ENCODE results near the gene PRND. TPM values are rescaled to one million over a fixed set of nuclear protein-coding genes. Genes with fewer than 3 reads are reported as not detected.

Gene PRND
- total and polyA plus RNA-seq, 3 experiments from 2014 or later = 0.05 TPM; not detected in 2

GRCh38 chr20:4683261-4683660, 38.4 kb upstream of the PRND start:
- Mint-ChIP-seq H3K4me3 (peak overlapping the region in 5 of 7 donors; percentile 27 to 81 (median 74)), H3K4me1 (peaks cover 40 to 51% (median 44%) of the 10 kb centered on the region in 3 donors), H3K27me3 (no peaks in the 10 kb centered on the region), H3K36me3 (peaks cover 0 to 6% (median 0%) of the 10 kb centered on the region in 3 donors), H3K27ac (peak overlapping the region; percentile 85 to 99 (median 95)), H3K9me3 (no peaks in the 10 kb centered on the region)
- H3K27me3 ChIP-seq (ENCODE audit: insufficient read depth, low read length, poor library complexity, severe bottlenecking) = no peaks in the 10 kb centered on the region
- no peaks in the 10 kb centered on the region for H3K9me3 ChIP-seq (ENCODE audit: low read length)
- ChIA-PET CTCF (interaction anchor here (0.9 kb wide), 1 partner anchor 37 kb away, joined by 3 read pairs; no protein-coding TSS in a partner anchor), POLR2A (interaction anchor here (0.6 to 1.4 kb wide), 2 partner anchors 17 to 131 kb away, joined by 3 to 5 read pairs; no protein-coding TSS in a partner anchor)
- H3K27ac ChIP-seq (ENCODE audit: low read depth, low read length) = peak overlapping the region; percentile 5
- H3K4me3 ChIP-seq (ENCODE audit: low read length) = no peak overlapping the region
- no peaks in the 10 kb centered on the region for H3K36me3 ChIP-seq (ENCODE audit: insufficient read depth, low read length)
- DNase-seq = no peak
- peaks cover 41% of the 10 kb centered on the region for H3K4me1 ChIP-seq (ENCODE audit: insufficient read depth, low read length)

- Histone ChIP-seq H3K27me3 (ENCODE audit: insufficient read depth, low read length, poor library complexity, severe bottlenecking) (no peaks in the 10 kb centered on the region), H3K9me3 (ENCODE audit: low read length) (no peaks in the 10 kb centered on the region), H3K27ac (ENCODE audit: low read depth, low read length) (no peak overlapping the region), H3K36me3 (ENCODE audit: insufficient read depth, low read length) (no peaks in the 10 kb centered on the region), H3K4me1 (ENCODE audit: insufficient read depth, low read length) (peaks cover 41% of the 10 kb centered on the region), H3K4me3 (ENCODE audit: low read length) (no peak overlapping the region)
- H3K27ac Mint-ChIP-seq = peak overlapping the region; percentile 6 to 99 (median 96)
- H3K4me3 Mint-ChIP-seq = peak overlapping the region; percentile 71 to 93 (median 91)
- H3K36me3 Mint-ChIP-seq = peaks cover 0 to 7% (median 0%) of the 10 kb centered on the region in 3 donors
- H3K4me1 Mint-ChIP-seq = peaks cover 57 to 68% (median 61%) of the 10 kb centered on the region in 3 donors
- ChIA-PET POLR2A (no interaction called here), CTCF (interaction anchor here (0.7 to 1.4 kb wide), 4 partner anchors 9 to 47 kb away, joined by 3 read pairs; no protein-coding TSS in a partner anchor)
- H3K9me3 Mint-ChIP-seq = no peaks in the 10 kb centered on the region
- no peak for DNase-seq
- no peaks in the 10 kb centered on the region for H3K27me3 Mint-ChIP-seq
These were observed 36.8 kb upstream of the PRND start for GRCh38 chr20:4684837-4685413.

GRCh38 chr20:4685923-4686221, 35.8 kb upstream of the PRND start:
- Mint-ChIP-seq H3K27ac (peak overlapping the region; percentile 94 to 99 (median 96)), H3K36me3 (peaks cover 0 to 11% (median 0%) of the 10 kb centered on the region in 3 donors), H3K4me3 (peak overlapping the region; percentile 86 to 94 (median 91)), H3K9me3 (no peaks in the 10 kb centered on the region), H3K27me3 (no peaks in the 10 kb centered on the region), H3K4me1 (peaks cover 64 to 77% (median 70%) of the 10 kb centered on the region in 3 donors)
- Histone ChIP-seq H3K27me3 (ENCODE audit: insufficient read depth, low read length, poor library complexity, severe bottlenecking) (no peaks in the 10 kb centered on the region), H3K9me3 (ENCODE audit: low read length) (no peaks in the 10 kb centered on the region), H3K27ac (ENCODE audit: low read depth, low read length) (peak overlapping the region; percentile 68), H3K36me3 (ENCODE audit: insufficient read depth, low read length) (no peaks in the 10 kb centered on the region), H3K4me1 (ENCODE audit: insufficient read depth, low read length) (peaks cover 41% of the 10 kb centered on the region), H3K4me3 (ENCODE audit: low read length) (peak overlapping the region; percentile 51)
- DNase-seq = no peak
- ChIA-PET POLR2A (no interaction called here), CTCF (no interaction called here)

- no peaks in the 10 kb centered on the region for H3K36me3 ChIP-seq (ENCODE audit: insufficient read depth, low read length)
- H3K27me3 Mint-ChIP-seq = no peaks in the 10 kb centered on the region
- no peaks in the 10 kb centered on the region for H3K27me3 ChIP-seq (ENCODE audit: insufficient read depth, low read length, poor library complexity, severe bottlenecking)
- peak overlapping the region in 6 of 7 donors; percentile 19 to 92 (median 88) for H3K4me3 Mint-ChIP-seq
- H3K4me1 ChIP-seq (ENCODE audit: insufficient read depth, low read length) = peaks cover 35% of the 10 kb centered on the region
- no peak for DNase-seq
- ChIA-PET POLR2A (no interaction called here), CTCF (no interaction called here)
- no peaks in the 10 kb centered on the region for H3K9me3 ChIP-seq (ENCODE audit: low read length)
- H3K4me1 Mint-ChIP-seq = peaks cover 75 to 90% (median 88%) of the 10 kb centered on the region in 3 donors
- H3K4me3 ChIP-seq (ENCODE audit: low read length) = no peak overlapping the region
- H3K27ac ChIP-seq (ENCODE audit: low read depth, low read length) = no peak overlapping the region
- H3K36me3 Mint-ChIP-seq = peaks cover 5 to 23% (median 5%) of the 10 kb centered on the region in 3 donors
- H3K9me3 Mint-ChIP-seq = no peaks in the 10 kb centered on the region
- peak overlapping the region in 7 of 8 donors; percentile 51 to 98 (median 86) for H3K27ac Mint-ChIP-seq
These were observed 33.4 kb upstream of the PRND start for GRCh38 chr20:4688305-4688704.

- CTCF ChIA-PET = interaction anchor here (1.2 kb wide), 1 partner anchor 28 kb away, joined by 3 read pairs; no protein-coding TSS in a partner anchor
- Mint-ChIP-seq H3K27ac (peak overlapping the region in 7 of 8 donors; percentile 9 to 93 (median 77)), H3K4me3 (peak overlapping the region; percentile 30 to 92 (median 58)), H3K27me3 (no peaks in the 10 kb centered on the region), H3K9me3 (no peaks in the 10 kb centered on the region), H3K36me3 (peaks cover 5 to 29% (median 7%) of the 10 kb centered on the region in 3 donors), H3K4me1 (peaks cover 69 to 88% (median 85%) of the 10 kb centered on the region in 3 donors)
- H3K4me3 ChIP-seq (ENCODE audit: low read length) = no peak overlapping the region
- no peaks in the 10 kb centered on the region for H3K27me3 ChIP-seq (ENCODE audit: insufficient read depth, low read length, poor library complexity, severe bottlenecking)
- DNase-seq = no peak
- no peaks in the 10 kb centered on the region for H3K9me3 ChIP-seq (ENCODE audit: low read length)
- H3K27ac ChIP-seq (ENCODE audit: low read depth, low read length) = no peak overlapping the region
- POLR2A ChIA-PET = no interaction called here
- peaks cover 26% of the 10 kb centered on the region for H3K4me1 ChIP-seq (ENCODE audit: insufficient read depth, low read length)
- H3K36me3 ChIP-seq (ENCODE audit: insufficient read depth, low read length) = no peaks in the 10 kb centered on the region
These were observed 32.5 kb upstream of the PRND start for GRCh38 chr20:4689220-4689619.

- H3K27ac Mint-ChIP-seq = peak overlapping the region in 5 of 8 donors; percentile 6 to 59 (median 34)
- peaks cover 66 to 91% (median 87%) of the 10 kb centered on the region in 3 donors for H3K4me1 Mint-ChIP-seq
These were observed 30.0 kb upstream of the PRND start for GRCh38 chr20:4691753-4692152.

GRCh38 chr20:4694076-4694475, 27.6 kb upstream of the PRND start:
- Histone ChIP-seq H3K4me3 (ENCODE audit: low read length) (no peak overlapping the region), H3K4me1 (ENCODE audit: insufficient read depth, low read length) (peaks cover 5% of the 10 kb centered on the region), H3K9me3 (ENCODE audit: low read length) (no peaks in the 10 kb centered on the region), H3K27ac (ENCODE audit: low read depth, low read length) (no peak overlapping the region), H3K27me3 (ENCODE audit: insufficient read depth, low read length, poor library complexity, severe bottlenecking) (no peaks in the 10 kb centered on the region), H3K36me3 (ENCODE audit: insufficient read depth, low read length) (no peaks in the 10 kb centered on the region)
- no peak for DNase-seq
- Mint-ChIP-seq H3K9me3 (no peaks in the 10 kb centered on the region), H3K27ac (peak overlapping the region in 1 of 8 donors; percentile 35), H3K36me3 (peaks cover 5 to 50% (median 16%) of the 10 kb centered on the region in 3 donors), H3K4me3 (peak overlapping the region in 1 of 7 donors; percentile 20), H3K4me1 (peaks cover 63 to 87% (median 82%) of the 10 kb centered on the region in 3 donors), H3K27me3 (peaks cover 0 to 3% of the 10 kb centered on the region in 2 donors)
- ChIA-PET CTCF (interaction anchor here (1.0 to 1.5 kb wide), 3 partner anchors 10 to 26 kb away, joined by 3 read pairs; no protein-coding TSS in a partner anchor), POLR2A (no interaction called here)

More at GRCh38 chr20:4691753-4692152, 30.0 kb upstream of the PRND start:
- Histone ChIP-seq H3K27ac (ENCODE audit: low read depth, low read length) (no peak overlapping the region), H3K4me3 (ENCODE audit: low read length) (no peak overlapping the region), H3K36me3 (ENCODE audit: insufficient read depth, low read length) (no peaks in the 10 kb centered on the region), H3K9me3 (ENCODE audit: low read length) (no peaks in the 10 kb centered on the region), H3K27me3 (ENCODE audit: insufficient read depth, low read length, poor library complexity, severe bottlenecking) (no peaks in the 10 kb centered on the region), H3K4me1 (ENCODE audit: insufficient read depth, low read length) (peaks cover 8% of the 10 kb centered on the region)
- POLR2A ChIA-PET = no interaction called here
- CTCF ChIA-PET = no interaction called here
- no peaks in the 10 kb centered on the region for H3K27me3 Mint-ChIP-seq
- no peak for DNase-seq
- H3K4me3 Mint-ChIP-seq = peak overlapping the region in 1 of 7 donors; percentile 41
- H3K36me3 Mint-ChIP-seq = peaks cover 5 to 41% (median 16%) of the 10 kb centered on the region in 3 donors
- H3K9me3 Mint-ChIP-seq = no peaks in the 10 kb centered on the region

GRCh38 chr20:4697189-4697830, 24.4 kb upstream of the PRND start:
- peaks cover 13% of the 10 kb centered on the region for H3K36me3 ChIP-seq (ENCODE audit: insufficient read depth, low read length)
- no peak overlapping the region for H3K27ac ChIP-seq (ENCODE audit: low read depth, low read length)
- H3K4me1 Mint-ChIP-seq = peaks cover 38 to 55% (median 50%) of the 10 kb centered on the region in 3 donors
- peaks cover 5% of the 10 kb centered on the region for H3K4me1 ChIP-seq (ENCODE audit: insufficient read depth, low read length)
- no peaks in the 10 kb centered on the region for H3K9me3 ChIP-seq (ENCODE audit: low read length)
- H3K4me3 Mint-ChIP-seq = peak overlapping the region in 5 of 7 donors; percentile 1 to 59 (median 28)
- ChIA-PET CTCF (no interaction called here), POLR2A (no interaction called here)
- H3K27me3 Mint-ChIP-seq = peaks cover 0 to 3% of the 10 kb centered on the region in 2 donors
- no peaks in the 10 kb centered on the region for H3K27me3 ChIP-seq (ENCODE audit: insufficient read depth, low read length, poor library complexity, severe bottlenecking)
- H3K27ac Mint-ChIP-seq = peak overlapping the region; percentile 47 to 90 (median 73)
- peaks cover 5 to 59% (median 23%) of the 10 kb centered on the region in 3 donors for H3K36me3 Mint-ChIP-seq
- no peaks in the 10 kb centered on the region for H3K9me3 Mint-ChIP-seq
- H3K4me3 ChIP-seq (ENCODE audit: low read length) = no peak overlapping the region
- no peak for DNase-seq

Measured in CD8-positive, alpha-beta memory T cell (primary cell).